PC-3 (cell line): ENCODE measurements around the gene PROP1. TPM values are rescaled to one million over a fixed set of nuclear protein-coding genes. Genes with fewer than 3 reads are reported as not detected.
"Not testable (repeated sequence)": the region's sequence is repeated elsewhere in the genome, so short reads cannot be mapped to it uniquely, and the experiment has no call there.

Experiments used
- ATAC-seq: fragments of 200-7000 bp; cut with Tn5 transposase; 2 replicates; pipeline ENCODE4 v1.9.1; 2020; ENCODE audit warnings: mild to moderate bottlenecking, moderate library complexity
- BruUV-seq: library from RNA; stranded (reverse); fragments of 400-500 nt; replicated peaks from 2 replicates; lab custom pipeline; 2021; lab: Mats Ljungman, UMichigan
- CTCF ChIA-PET: fragments of 300-600 bp; sonication (Branson Sonifier 250); formaldehyde crosslinking; loops from one replicate; lab custom pipeline; 2022; ENCODE audit warnings: antibody characterized with exemption; lab: Charles Lee
- POLR2A ChIA-PET: fragments of 300-600 bp; sonication (Branson Sonifier 250); formaldehyde crosslinking; loops from one replicate; lab custom pipeline; 2022; ENCODE audit warnings: antibody characterized with exemption; ENCODE audit not compliant: unreplicated experiment; lab: Charles Lee
- DNase-seq: peaks from one replicate; pipeline ENCODE4 v3.0.0-alpha.2; 2015
- H2AFZ ChIP-seq: fragments of 300-600 bp; sonication (generic); 2 replicates; pipeline ENCODE4 v1.6.0; 2016; ENCODE audit warnings: antibody characterized with exemption, low read length
- H3F3A ChIP-seq: fragments of 300-600 bp; sonication (generic); one replicate; pipeline ENCODE4 v1.6.0; 2017; ENCODE audit warnings: antibody characterized with exemption, low read length, control low read depth, mild to moderate bottlenecking; ENCODE audit not compliant: unreplicated experiment
- H3K27ac ChIP-seq: fragments of 300-600 bp; sonication (generic); 2 replicates; pipeline ENCODE4 v1.5.1; 2016; ENCODE audit warnings: mild to moderate bottlenecking, low read length
- H3K27me3 ChIP-seq: fragments of 300-600 bp; sonication (generic); 2 replicates; pipeline ENCODE4 v1.6.1; 2016; ENCODE audit warnings: low read length, mixed read lengths
- H3K36me3 ChIP-seq: fragments of 300-600 bp; sonication (generic); 2 replicates; pipeline ENCODE4 v1.6.1; 2016; ENCODE audit warnings: low read depth, mixed run types, low read length, mixed read lengths
- H3K4me1 ChIP-seq: fragments of 300-600 bp; sonication (generic); 2 replicates; pipeline ENCODE4 v1.5.1; 2016; ENCODE audit warnings: low read length; ENCODE audit not compliant: insufficient read depth
- H3K4me2 ChIP-seq: fragments of 300-600 bp; sonication (generic); 2 replicates; pipeline ENCODE4 v1.6.0; 2016; ENCODE audit warnings: low read length
- H3K4me3 ChIP-seq: fragments of 300-600 bp; sonication (generic); 2 replicates; pipeline ENCODE4 v1.5.1; 2016; ENCODE audit warnings: mild to moderate bottlenecking, low read length, mixed read lengths
- H3K79me2 ChIP-seq: fragments of 300-600 bp; sonication (generic); 2 replicates; pipeline ENCODE4 v1.6.1; 2017; ENCODE audit warnings: low read length, mixed read lengths
- H3K9ac ChIP-seq: fragments of 300-600 bp; sonication (generic); 2 replicates; pipeline ENCODE4 v1.6.0; 2016; ENCODE audit warnings: mild to moderate bottlenecking, low read length
- H3K9me2 ChIP-seq: fragments of 300-600 bp; sonication (generic); replicated peaks from 2 replicates; pipeline ENCODE4 v1.6.1; 2016; ENCODE audit warnings: mixed run types, low read length, mixed read lengths
- H3K9me3 ChIP-seq: fragments of 300-600 bp; sonication (generic); 2 replicates; pipeline ENCODE4 v1.6.1; 2016; ENCODE audit warnings: low read length, mixed read lengths
- H4K20me1 ChIP-seq: fragments of 300-600 bp; sonication (generic); 2 replicates; pipeline ENCODE4 v1.6.1; 2016; ENCODE audit warnings: low read length, mixed read lengths
- CTCF ChIP-seq: fragments of 300-600 bp; sonication (generic); conservative IDR thresholded peaks from 2 replicates; pipeline ENCODE4 v1.5.1; 2017; ENCODE audit warnings: antibody characterized with exemption, low read depth, mild to moderate bottlenecking, low read length
- intact Hi-C: fragments of 100-400 bp; cut with micrococcal nuclease; formaldehyde crosslinking; loops from 2 replicates; pipeline ENCODE4 v1.9.0; 2023
- total RNA-seq: library from RNA; depleted of rRNA; stranded (reverse); fragments of >200 nt; gene quantifications from 2 replicates; pipeline ENCODE4 v1.2.3, GENCODE V29; 2014

Gene PROP1
- total RNA-seq, 1 experiment from 2014 or later = not detected

GRCh38 chr5:177949656-177950055, 46.4 kb downstream of the PROP1 start:
- ATAC-seq, H3K9me3 ChIP-seq, DNase-seq, H3K36me3 ChIP-seq, H3K27ac ChIP-seq, H3K4me3 ChIP-seq, H4K20me1 ChIP-seq, H3K4me1 ChIP-seq, H3K9me2 ChIP-seq, H3K79me2 ChIP-seq, H3K4me2 ChIP-seq, BruUV-seq, POLR2A ChIA-PET, CTCF ChIA-PET, intact Hi-C loops, H3K27me3 ChIP-seq, H3F3A ChIP-seq, H2AFZ ChIP-seq, H3K9ac ChIP-seq: not testable (repeated sequence)

GRCh38 chr5:177949065-177949464, 47.0 kb downstream of the PROP1 start:
- H3K79me2 ChIP-seq, H3K9me3 ChIP-seq, POLR2A ChIA-PET, H4K20me1 ChIP-seq, H3K4me3 ChIP-seq, H3K4me1 ChIP-seq, ATAC-seq, H3K9me2 ChIP-seq, H3K27ac ChIP-seq, H3K9ac ChIP-seq, H3K27me3 ChIP-seq, DNase-seq, BruUV-seq, H3K4me2 ChIP-seq, intact Hi-C loops, H3K36me3 ChIP-seq, H2AFZ ChIP-seq, H3F3A ChIP-seq, CTCF ChIA-PET: not testable (repeated sequence)

GRCh38 chr5:177947912-177948311, 48.1 kb downstream of the PROP1 start:
- DNase-seq (peak; percentile 73), ATAC-seq (peak; percentile 38)
- CTCF ChIA-PET = not testable (repeated sequence)

GRCh38 chr5:177945601-177946283, 50.3 kb downstream of the PROP1 start:
- H3K27me3 ChIP-seq, H3K4me3 ChIP-seq, H3K9me3 ChIP-seq, BruUV-seq, H3K36me3 ChIP-seq, ATAC-seq, H3K27ac ChIP-seq, CTCF ChIA-PET, H3F3A ChIP-seq, POLR2A ChIA-PET, H3K4me2 ChIP-seq, H2AFZ ChIP-seq, DNase-seq, H3K9me2 ChIP-seq, H3K4me1 ChIP-seq, H4K20me1 ChIP-seq, intact Hi-C loops, H3K9ac ChIP-seq, H3K79me2 ChIP-seq: not testable (repeated sequence)

More at GRCh38 chr5:177947912-177948311, 48.1 kb downstream of the PROP1 start:
- H3K36me3 ChIP-seq, H3K27ac ChIP-seq, H3K9me2 ChIP-seq, H4K20me1 ChIP-seq, H3K9me3 ChIP-seq, intact Hi-C loops, BruUV-seq, H3K27me3 ChIP-seq, H3K79me2 ChIP-seq, H3K4me3 ChIP-seq, H3K9ac ChIP-seq, POLR2A ChIA-PET, H3F3A ChIP-seq, H3K4me2 ChIP-seq, H3K4me1 ChIP-seq: not testable (repeated sequence)
- peak overlapping the region; percentile 6; the same call in 1 of the 2 replicates for H2AFZ ChIP-seq
- peak; percentile 45; the same call in 1 of the 2 replicates for TF ChIP-seq CTCF

- H3K9ac ChIP-seq, ATAC-seq, H3K4me1 ChIP-seq, CTCF ChIA-PET, H3K79me2 ChIP-seq, intact Hi-C loops, H3F3A ChIP-seq, H3K36me3 ChIP-seq, POLR2A ChIA-PET, H3K9me2 ChIP-seq, H3K27ac ChIP-seq, H3K27me3 ChIP-seq, H4K20me1 ChIP-seq, H3K9me3 ChIP-seq, BruUV-seq, H2AFZ ChIP-seq, DNase-seq, H3K4me3 ChIP-seq: not testable (repeated sequence)
- H3K4me2 ChIP-seq = peak overlapping the region; percentile 96; the same call in 1 of the 2 replicates
Measured at GRCh38 chr5:177945145-177945544, 50.9 kb downstream of the PROP1 start.
